ENCODE data around the gene INHBC.
"Not testable (repeated sequence)": the region's sequence is repeated elsewhere in the genome, so short reads cannot be mapped to it uniquely, and the experiment has no call there.

The INHBC gene, protein sequence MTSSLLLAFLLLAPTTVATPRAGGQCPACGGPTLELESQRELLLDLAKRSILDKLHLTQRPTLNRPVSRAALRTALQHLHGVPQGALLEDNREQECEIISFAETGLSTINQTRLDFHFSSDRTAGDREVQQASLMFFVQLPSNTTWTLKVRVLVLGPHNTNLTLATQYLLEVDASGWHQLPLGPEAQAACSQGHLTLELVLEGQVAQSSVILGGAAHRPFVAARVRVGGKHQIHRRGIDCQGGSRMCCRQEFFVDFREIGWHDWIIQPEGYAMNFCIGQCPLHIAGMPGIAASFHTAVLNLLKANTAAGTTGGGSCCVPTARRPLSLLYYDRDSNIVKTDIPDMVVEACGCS

DNA sequence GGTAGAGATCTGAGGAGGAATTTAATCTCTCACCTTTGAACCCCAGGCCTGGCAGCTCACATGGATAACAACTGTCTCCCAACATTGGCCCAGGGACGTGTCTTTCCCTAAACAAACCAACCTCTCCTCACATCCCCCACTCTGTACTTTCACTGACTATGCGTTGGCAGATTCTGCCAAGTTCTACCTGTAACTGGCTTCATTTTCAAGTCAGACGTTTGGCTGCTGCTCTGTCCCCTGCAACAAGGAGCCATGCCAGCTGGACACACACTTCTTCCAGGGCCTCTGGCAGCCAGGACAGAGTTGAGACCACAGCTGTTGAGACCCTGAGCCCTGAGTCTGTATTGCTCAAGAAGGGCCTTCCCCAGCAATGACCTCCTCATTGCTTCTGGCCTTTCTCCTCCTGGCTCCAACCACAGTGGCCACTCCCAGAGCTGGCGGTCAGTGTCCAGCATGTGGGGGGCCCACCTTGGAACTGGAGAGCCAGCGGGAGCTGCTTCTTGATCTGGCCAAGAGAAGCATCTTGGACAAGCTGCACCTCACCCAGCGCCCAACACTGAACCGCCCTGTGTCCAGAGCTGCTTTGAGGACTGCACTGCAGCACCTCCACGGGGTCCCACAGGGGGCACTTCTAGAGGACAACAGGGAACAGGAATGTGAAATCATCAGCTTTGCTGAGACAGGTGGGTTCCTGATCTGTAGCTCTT lies at the start of gene INHBC:
INHBC (plus strand) TSS at position 268 of the 707 bp plus-strand sequence; CDS start at position 371, 103 bp downstream.
- DNase-seq (ENCODE audit: low read depth in 3 of 3): no peak

DNA sequence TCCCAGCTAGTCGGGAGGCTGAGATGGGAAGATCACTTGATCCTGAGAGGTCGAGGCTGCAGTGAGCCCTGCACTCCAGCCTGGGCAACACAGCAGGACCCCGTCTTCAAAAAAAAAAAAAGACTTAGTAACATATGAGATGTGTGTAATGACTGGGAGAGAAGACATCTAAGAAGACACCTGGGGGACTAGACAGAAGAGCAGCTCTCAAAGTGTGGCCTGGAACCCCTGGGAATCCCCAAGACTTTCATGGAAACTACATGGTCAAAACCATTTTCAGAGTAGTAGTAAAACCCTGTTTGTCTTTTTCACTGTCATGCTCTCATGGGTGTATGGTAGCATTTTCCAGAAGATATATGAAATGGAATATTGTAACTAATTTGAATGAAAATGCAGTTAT lies 49.0 kb upstream of the INHBC start:
- no peak for DNase-seq (ENCODE audit: low read depth in 3 of 3)

DNA sequence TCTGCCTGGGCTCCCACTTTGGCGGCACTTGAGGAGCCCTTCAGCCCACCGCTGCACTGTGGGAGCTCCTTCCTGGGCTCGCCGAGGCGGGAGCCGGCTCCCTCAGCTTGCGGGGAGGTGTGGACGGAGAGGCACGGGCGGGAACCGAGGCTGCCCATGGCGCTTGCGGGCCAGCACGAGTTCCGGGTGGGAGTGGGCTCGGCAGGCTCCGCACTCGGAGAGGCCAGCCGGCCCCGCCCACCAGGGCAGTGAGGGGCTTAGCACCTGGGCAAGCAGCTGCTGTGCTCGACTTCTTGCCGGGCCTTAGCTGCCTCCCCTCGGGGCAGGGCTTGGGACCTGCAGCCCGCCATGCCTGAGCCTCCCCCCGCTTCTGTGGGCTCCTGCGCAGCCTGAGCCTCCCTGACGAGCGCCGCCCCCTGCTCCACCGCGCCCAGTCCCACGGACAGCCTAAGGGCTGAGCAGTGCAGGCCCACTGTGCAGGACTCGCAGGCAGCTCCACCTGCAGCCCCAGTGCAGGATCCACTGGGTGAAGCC lies 48.3 kb upstream of the INHBC start:
- DNase-seq (ENCODE audit: low read depth in 3 of 3): no peak

DNA sequence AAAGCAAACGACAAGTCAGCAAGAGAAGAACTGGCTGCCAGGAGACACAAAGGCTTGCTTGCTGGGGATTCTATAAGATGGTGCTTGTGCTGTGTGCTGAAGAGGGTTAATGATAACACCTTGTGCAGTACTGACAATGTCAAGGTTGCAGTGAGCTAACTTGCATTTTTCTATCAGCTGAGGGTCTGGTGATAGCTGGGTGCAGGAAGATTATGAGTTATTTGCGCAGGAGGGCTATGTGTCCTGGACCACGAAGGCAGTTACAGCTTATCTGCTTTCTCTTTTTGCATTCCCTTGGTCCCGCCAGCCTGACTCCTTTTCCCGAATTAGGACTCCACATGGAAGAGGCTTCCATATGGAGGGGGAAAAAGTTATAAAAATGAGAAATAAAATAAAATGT lies 46.2 kb upstream of the INHBC start:
- no peak for DNase-seq (ENCODE audit: low read depth in 3 of 3)

DNA sequence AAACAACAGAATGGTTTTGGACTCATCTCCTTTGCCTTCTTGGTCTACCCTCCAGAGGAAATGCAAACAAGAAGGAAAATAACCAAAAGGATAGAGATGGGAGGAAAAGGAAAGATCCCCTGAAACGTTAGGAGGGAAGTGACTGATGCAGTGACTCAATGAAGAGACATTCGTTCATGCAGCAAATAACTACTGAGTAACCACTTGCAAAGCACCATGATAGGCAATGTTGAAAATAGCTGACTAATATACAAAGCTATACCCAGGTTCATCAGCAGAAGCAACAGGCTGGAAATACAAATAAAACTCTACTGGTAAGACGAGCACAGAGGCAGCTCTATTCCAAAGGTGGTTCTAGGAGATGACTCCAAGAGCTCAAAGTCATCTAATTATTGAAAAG lies 45.6 kb upstream of the INHBC start:
- DNase-seq (ENCODE audit: low read depth in 3 of 3): no peak

DNA sequence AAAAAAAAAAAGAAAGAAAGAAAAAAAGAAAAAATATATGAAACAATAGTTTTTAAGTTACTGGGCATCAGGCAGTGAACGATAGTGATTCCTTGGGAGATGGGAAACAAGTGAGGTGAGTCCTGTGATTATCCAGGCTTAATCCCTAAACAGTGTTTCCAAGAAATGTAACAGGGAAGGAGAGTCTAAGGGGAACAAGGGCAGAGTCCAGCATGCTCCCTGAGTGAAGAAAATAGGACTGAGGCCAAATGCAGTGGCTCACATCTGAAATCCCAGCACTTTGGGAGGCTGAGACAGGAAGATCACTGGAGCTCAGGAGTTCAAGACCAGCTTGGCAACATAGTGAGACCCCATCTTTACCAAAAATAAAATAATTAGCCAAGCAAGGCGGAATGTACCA lies 44.4 kb upstream of the INHBC start:
- DNase-seq (ENCODE audit: low read depth in 3 of 3): no peak

DNA sequence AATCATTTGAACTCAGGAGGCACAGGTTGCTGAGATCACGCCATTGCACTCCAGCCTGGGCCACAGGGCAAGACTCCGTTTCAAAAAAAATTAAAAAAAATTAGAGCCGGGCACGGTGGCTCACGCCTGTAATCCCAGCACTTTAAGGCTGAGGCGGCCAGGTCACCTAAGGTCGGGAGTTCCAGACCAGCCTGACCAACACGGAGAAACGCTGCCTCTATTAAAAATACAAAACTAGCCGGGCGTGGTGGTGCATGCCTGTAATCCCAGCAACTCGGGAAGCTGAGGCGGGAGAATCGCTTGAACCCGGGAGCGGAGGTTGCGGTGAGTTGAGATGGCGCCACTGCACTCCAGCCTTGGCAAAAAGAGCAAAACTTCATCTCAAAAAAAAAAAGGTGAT lies 39.5 kb upstream of the INHBC start:
- no peak for DNase-seq (ENCODE audit: low read depth in 3 of 3)

DNA sequence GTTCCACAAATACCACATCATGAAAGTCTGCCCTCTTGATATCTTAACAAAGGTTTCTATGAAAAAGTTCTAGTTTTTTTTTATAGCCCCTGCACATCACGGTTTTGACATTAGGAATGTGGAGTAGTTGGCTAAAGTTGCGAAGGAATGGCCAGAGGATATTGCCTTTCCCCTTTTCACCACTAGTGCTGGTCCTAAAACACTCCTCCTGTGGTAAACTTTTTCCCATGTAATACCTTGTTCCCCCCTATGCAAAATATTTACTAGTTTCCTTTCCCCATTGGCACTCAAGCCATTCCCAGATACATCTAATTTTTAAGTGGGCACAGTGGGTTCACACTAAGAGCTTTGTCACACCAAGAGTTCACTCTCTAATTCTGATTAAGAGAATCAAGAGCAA lies 37.1 kb upstream of the INHBC start:
- DNase-seq (ENCODE audit: low read depth in 3 of 3): no peak

DNA sequence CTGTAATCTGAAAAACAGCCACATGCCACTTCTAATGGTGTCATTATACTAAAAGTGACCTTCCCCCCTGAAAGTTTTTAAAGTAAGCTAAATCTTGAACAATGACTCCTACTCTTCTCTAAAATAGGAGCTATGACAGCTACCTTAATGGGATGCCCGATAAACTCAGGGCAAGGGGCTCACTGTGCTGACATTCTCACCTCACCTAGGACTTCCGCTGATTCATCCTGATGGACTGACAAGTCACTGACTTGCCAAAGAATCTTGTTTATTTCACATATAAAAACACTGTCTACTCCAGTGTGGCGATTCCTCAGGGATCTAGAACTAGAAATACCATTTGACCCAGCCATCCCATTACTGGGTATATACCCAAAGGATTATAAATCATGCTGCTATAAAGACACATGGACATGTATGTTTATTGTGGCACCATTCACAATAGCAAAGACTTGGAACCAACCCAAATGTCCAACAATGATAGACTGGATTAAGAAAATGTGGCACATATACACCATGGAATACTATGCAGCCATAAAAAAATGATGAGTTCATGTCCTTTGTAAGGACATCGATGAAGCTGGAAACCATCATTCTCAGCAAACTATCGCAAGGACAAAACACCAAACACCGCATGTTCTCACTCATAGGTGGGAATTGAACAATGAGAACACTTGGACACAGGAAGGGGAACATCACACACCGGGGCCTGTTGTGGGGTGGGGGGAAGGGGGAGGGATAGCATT lies 34.7 kb upstream of the INHBC start:
- not testable (repeated sequence) for DNase-seq (ENCODE audit: low read depth in 3 of 3)

DNA sequence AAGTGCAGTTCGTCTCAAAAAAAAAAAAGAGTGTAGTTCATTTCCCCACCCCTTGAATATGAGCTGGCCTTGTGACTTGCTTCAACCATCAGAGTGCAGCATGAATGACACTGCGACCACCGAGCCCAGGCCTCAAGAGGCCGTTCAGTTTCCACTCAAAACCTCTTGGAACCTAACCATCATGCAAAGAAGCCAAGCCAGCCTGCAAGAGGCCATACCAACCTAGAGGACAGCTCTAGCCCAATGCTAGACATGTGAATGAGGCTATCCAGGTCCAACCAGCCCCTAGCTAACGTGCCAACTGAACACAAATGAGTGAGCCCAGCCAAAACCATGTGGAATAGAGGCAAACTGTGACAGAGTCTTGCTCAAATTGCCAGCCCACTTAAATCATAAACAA lies 33.4 kb upstream of the INHBC start:
- no peak for DNase-seq (ENCODE audit: low read depth in 3 of 3)

DNA sequence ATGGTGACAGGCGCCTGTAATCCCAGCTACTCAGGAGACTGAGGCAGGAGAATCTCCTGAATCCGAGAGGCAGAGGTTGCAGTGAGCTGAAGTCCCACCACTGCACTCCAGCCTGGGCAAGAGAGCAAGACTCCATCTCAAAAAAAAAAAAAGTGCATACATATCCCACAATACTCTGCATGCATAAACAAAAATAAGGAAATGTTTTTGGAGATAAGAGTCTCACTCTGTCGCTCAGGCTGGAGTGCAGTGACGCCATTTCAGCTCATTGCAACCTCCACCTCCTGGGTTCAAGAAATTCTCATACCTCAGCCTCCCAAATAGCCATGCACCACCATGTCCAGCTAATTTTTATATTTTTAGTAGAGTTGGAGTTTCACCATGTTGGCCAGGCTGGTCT lies 32.4 kb upstream of the INHBC start:
- not testable (repeated sequence) for DNase-seq (ENCODE audit: low read depth in 3 of 3)

DNA sequence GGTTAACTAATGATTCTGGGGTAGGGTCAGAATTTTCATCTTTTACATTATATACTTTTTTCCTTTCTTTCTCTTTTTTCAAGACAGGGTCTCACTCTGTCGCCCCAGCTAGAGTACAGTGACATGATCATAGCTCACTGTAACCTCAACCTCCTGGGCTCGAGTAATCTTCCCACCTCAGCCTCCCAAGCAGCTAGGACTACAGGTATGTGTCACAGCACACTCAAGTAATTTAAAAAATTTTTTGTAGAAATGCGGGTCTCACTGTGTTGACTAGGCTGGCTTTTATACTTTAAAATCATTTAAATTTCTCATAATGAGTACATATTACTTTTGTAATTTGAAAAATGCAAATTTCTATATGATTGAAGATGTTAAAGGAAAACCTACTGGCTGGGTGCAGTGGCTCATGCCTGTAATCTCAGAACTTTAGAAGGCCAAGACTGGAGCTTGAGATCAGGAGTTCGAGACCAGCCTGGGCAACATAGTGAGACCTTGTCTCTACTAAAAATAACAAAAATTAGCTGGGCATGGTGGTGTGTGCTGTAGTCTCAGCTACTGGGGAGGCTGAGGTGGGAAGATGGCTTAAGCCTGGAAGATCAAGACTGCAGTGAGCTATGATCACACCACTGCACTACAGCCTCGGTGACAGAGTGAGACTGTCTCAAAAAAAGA lies 29.5 kb upstream of the INHBC start:
- no peak for DNase-seq (ENCODE audit: low read depth in 3 of 3)

DNA sequence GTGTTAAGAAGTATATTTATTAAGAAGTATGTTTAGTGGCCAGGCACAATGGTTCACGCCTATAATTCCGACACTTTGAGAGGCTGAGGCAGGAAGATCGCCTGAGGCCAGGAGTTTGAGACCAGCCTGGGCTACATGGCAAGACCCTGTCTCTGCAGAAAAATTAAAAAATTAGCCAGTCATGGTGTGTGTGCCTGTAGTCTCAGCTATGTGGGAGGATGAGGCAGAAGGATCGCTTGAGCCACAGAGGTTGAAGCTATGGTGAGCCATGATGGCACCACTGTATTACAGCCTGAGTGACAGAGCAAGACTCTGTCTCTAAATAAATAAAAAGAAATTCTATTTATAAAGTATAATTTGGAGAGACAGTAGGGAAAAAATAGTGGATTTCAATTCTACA lies 24.1 kb upstream of the INHBC start:
- no peak for DNase-seq (ENCODE audit: low read depth in 3 of 3)

DNA sequence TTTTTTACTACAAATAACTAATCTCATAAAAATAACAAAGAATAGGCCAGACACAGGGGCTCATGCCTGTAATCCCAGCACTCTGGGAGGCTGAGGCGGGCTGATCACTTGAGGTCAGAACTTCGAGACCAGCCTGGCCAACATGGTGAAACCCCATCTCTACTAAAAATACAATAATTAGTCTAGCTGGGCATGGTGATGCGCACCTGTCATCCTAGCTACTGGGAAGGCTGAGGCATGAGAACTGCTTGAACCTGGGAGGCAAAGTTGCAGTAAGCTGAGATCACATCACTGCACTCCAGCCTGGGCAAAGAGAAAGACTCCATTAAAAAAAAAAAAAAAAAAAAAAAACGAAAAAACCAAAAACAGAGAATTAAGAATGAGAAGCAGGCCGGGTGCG lies 20.4 kb upstream of the INHBC start:
- not testable (repeated sequence) for DNase-seq (ENCODE audit: low read depth in 3 of 3)

DNA sequence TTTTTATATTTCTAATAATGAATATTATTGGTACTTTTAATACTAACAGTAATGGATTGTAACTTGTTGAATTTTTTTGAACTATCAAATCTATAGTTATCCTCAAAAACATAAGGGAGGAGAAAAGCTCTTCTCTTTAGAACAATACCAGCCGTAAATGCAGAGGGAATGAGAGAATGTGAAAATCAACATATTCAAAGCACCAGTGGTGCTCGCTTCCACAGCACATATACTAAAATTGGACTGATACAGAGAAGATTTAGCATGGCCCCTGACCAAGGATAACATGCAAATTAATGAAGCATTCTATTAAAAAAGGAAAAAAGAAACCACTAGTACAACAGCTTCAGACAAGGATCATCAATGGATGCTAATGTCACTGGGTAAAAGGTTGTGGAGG lies 19.5 kb upstream of the INHBC start:
- DNase-seq (ENCODE audit: low read depth in 3 of 3): no peak

DNA sequence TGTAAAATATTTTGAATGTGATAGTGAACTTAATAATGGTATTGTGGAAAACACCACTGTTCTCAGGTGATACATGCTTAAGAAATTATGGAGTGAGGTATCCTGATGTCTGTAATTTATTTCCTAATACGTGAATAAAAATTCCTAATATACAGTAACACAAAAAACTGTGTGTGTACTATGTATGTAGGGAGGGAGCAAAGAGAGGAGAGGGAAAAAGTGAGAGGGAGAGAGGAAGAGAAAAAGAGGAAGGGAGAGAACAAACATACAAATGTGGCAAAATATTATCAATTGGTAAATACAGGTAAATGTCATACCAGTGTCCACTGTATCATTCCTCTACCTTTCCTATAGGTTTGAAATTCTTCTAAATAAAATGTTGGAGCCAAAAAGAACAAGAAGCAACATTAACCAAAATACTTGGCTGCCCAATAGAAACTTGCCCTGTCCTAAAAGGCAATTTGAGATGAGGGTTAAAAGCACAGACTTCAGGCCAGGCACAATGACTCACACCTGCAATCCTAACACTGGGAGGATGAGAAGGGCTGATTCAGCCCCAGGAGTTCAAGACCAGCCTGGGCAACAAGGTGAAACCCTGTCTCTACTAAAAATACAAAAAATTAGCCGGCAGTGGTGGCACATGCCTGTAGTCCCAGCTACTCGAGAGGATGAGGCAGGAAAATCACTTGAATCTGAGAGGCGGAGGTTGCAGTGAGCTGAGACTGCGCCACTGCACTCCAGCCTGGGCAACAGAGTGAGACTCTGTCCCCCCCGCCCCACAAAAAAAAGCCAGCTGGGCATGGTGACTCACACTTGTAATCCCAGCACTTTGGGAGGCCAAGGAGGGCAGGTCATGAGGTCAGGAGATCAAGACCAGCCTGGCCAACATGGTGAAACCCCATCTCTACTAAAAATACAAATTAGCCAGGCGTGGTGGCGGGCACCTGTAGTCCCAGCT lies 18.3 kb upstream of the INHBC start:
- no peak for DNase-seq (ENCODE audit: low read depth in 3 of 3)

DNA sequence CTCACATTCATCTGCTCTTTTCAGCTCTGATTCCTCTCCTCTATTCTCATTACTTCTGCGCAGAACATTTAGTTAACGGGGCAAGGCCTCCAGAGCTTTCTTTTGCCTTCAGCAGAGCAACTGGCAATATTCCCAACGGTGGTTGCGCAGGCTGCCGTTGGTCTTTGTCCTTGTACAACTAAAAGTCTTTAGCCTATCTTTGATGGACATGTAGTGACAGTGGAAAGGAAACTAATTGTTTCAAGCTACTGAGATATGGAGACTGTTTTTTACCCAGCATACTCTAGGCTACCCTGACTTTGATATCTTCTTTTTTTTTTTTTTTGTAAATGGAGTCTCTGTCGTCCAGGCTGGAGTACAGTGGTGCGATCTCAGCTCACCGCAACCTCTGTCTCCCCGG lies 16.3 kb upstream of the INHBC start:
- DNase-seq (ENCODE audit: low read depth in 3 of 3): no peak

DNA sequence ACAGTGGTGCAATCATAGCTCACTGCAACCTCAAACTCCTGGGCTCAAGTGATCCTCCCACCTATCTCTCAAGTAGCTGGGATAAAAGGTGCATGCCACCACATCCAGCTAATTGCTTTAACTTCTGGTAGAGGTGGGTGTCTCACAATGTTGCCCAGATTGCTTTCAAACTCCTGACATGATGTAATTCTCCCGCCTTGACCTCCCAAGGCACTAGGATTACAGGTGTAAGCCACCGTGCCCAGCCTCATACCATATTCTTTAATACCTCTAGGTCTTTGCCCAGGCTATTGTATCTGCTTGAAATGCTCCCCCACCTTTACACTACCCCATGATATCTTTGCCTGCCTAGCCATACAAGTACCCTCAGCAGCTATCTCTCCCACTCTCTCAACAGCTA lies 15.1 kb upstream of the INHBC start:
- DNase-seq (ENCODE audit: low read depth in 3 of 3): no peak

DNA sequence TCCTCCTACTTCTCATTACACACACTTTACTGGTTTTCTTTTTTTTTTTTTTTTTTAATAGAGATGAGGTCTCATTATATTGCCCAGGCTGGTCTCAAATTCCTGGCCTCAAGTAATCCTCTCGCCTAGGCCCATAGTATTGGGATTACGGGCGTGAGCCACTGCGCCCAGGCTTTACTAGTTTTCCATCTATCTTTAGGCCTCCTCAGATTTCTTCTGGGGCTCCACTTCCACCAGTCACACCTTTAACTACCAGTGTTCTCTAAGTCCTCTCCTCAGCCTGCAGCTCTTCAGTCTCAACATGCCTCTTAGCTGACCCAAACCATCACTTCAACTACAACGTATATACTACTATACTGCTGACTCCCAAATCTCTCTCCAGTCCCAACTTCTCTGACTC lies 14.1 kb upstream of the INHBC start:
- no peak for DNase-seq (ENCODE audit: low read depth in 3 of 3)

DNA sequence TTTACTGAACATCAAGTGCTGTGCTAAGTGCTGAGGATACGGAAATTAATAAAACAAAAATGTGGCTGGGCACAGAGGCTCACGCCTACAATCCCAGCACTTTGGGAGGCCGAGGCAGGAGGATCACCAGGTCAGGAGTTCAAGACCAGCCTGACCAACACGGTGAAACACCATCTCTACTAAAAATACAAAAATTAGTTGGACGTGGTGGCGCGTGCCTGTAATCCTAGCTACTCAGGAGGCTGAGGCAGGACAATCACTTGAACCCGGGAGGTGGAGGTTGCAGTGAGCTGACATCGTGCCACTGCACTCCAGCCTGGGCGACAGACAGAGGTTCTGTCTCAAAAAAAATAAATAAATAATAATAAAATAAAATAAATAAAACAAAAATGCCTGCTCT lies 7.6 kb upstream of the INHBC start:
- not testable (repeated sequence) for DNase-seq (ENCODE audit: low read depth in 3 of 3)

DNA sequence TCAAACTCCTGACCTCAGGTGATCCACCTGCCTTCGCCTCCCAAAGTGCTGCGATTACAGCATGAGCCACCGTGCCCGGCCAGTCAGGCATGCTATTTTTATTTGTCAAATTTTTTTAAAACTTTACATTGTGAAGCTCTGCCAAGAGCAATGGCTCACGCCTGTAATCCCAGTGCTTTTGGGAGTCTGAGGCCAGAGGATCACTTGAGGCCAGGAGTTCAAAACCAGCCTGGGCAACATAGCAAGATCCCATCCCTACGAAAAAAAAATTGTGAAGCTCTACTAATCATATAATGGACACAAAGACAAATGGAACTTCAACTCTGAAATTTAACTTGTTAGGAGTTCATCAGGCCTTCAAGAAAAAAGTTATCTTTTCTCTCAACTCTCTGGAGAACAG lies 5.6 kb upstream of the INHBC start:
- DNase-seq (ENCODE audit: low read depth in 3 of 3): no peak

Measured in stimulated activated CD4-positive, alpha-beta T cell treated with anti-CD3 and anti-CD28 coated beads, TNF-alpha, amount 100 ng/mL, for 4 hours (primary cell).